ENCODE results near the gene SEMG1.

The SEMG1 gene

GRCh38 chr20:45223136-45223535 lies 16.3 kb downstream of the SEMG1 start:
- DNase-seq (ENCODE audit: low spot score), result no peak

- no peak for DNase-seq (ENCODE audit: low spot score)
These were observed 19.5 kb downstream of the SEMG1 start for GRCh38 chr20:45226287-45226686.

GRCh38 chr20:45229264-45230056 lies 22.6 kb downstream of the SEMG1 start:
- no peak for DNase-seq (ENCODE audit: low spot score)

GRCh38 chr20:45230631-45231030 lies 23.8 kb downstream of the SEMG1 start:
- DNase-seq (ENCODE audit: low spot score), result no peak

- no peak for DNase-seq (ENCODE audit: low spot score)
These were observed 29.2 kb downstream of the SEMG1 start for GRCh38 chr20:45235995-45236394.

- no peak for DNase-seq (ENCODE audit: low spot score)
These were observed 31.3 kb downstream of the SEMG1 start for GRCh38 chr20:45238139-45238538.

- no peak for DNase-seq (ENCODE audit: low spot score)
These were observed 39.3 kb downstream of the SEMG1 start for GRCh38 chr20:45246109-45246508.

GRCh38 chr20:45247865-45248264 lies 41.0 kb downstream of the SEMG1 start:
- DNase-seq (ENCODE audit: low spot score), result no peak

- no peak for DNase-seq (ENCODE audit: low spot score)
These were observed 41.8 kb downstream of the SEMG1 start for GRCh38 chr20:45248609-45249008.

GRCh38 chr20:45251884-45252560 lies 45.2 kb downstream of the SEMG1 start:
- DNase-seq (ENCODE audit: low spot score), result no peak

GRCh38 chr20:45253261-45253660 lies 46.4 kb downstream of the SEMG1 start:
- DNase-seq (ENCODE audit: low spot score), result no peak

GRCh38 chr20:45254383-45255262 lies 47.8 kb downstream of the SEMG1 start, which contains the start of gene SLPI:
TSS of gene SLPI (minus strand) at chr20:45254564. CDS start at chr20:45254543, 21 bp downstream.
- DNase-seq (ENCODE audit: low spot score), result no peak

- no peak for DNase-seq (ENCODE audit: low spot score)
These were observed 50.3 kb downstream of the SEMG1 start for GRCh38 chr20:45257161-45257560.

- no peak for DNase-seq (ENCODE audit: low spot score)
These were observed 50.9 kb downstream of the SEMG1 start for GRCh38 chr20:45257711-45258110.

- no peak for DNase-seq (ENCODE audit: low spot score)
These were observed 51.4 kb downstream of the SEMG1 start for GRCh38 chr20:45258259-45258658.

GRCh38 chr20:45258664-45259063 lies 51.8 kb downstream of the SEMG1 start:
- no peak for DNase-seq (ENCODE audit: low spot score)
